Fibroblast of lung (primary cell): ENCODE data around the gene JAKMIP1. TPM values are rescaled to one million over a fixed set of nuclear protein-coding genes. Genes with fewer than 3 reads are reported as not detected.

ENCODE experiments used
- DNase-seq, 2 donors: peaks; one replicate each; pipeline versions ENCODE4 v3.0.0 to v3.0.0-alpha.2; 2010; ENCODE audit warnings: low read depth in 2 of 2
- H2AFZ ChIP-seq: 2 replicates; pipeline ENCODE4 v1.5.1; 2012; ENCODE audit warnings: low read length, control low read depth, inconsistent platforms
- H3K27ac ChIP-seq: 2 replicates; pipeline ENCODE4 v1.5.1; 2011; ENCODE audit warnings: low read length, control low read depth; ENCODE audit not compliant: insufficient read depth
- H3K27me3 ChIP-seq: 2 replicates; pipeline ENCODE4 v1.5.1; 2011; ENCODE audit warnings: mild to moderate bottlenecking, low read length; ENCODE audit not compliant: control insufficient read depth, insufficient read depth
- H3K36me3 ChIP-seq: 2 replicates; pipeline ENCODE4 v1.5.1; 2011; ENCODE audit warnings: low read length; ENCODE audit not compliant: control insufficient read depth, insufficient read depth
- H3K4me1 ChIP-seq: 2 replicates; pipeline ENCODE4 v1.5.1; 2011; ENCODE audit warnings: low read length; ENCODE audit not compliant: control insufficient read depth, insufficient read depth; ENCODE audit errors: extremely low read depth
- H3K4me2 ChIP-seq: 2 replicates; pipeline ENCODE4 v1.5.1; 2011; ENCODE audit warnings: low read length, control low read depth; ENCODE audit not compliant: insufficient read depth; ENCODE audit errors: extremely low read depth
- H3K4me3 ChIP-seq, 4 experiments: fragments of 200-600 bp in 1 of 4; sonication (generic) in 1 of 4; replicated peaks in 1 of 4; 2 replicates each; pipeline ENCODE4 v1.5.1; 2011 to 2016; ENCODE audit warnings: low read length in 4 of 4, low read depth in 3 of 4, mild to moderate bottlenecking in 3 of 4, control low read depth in 2 of 4, inconsistent platforms in 1 of 4, mixed read lengths in 1 of 4; ENCODE audit not compliant: insufficient read depth in 1 of 4; ENCODE audit errors: control extremely low read depth in 1 of 4
- H3K79me2 ChIP-seq: 2 replicates; pipeline ENCODE4 v1.5.1; 2012; ENCODE audit warnings: mild to moderate bottlenecking, low read length, inconsistent platforms; ENCODE audit not compliant: control insufficient read depth, insufficient read depth
- H3K9ac ChIP-seq: 2 replicates; pipeline ENCODE4 v1.5.1; 2011; ENCODE audit warnings: mild to moderate bottlenecking, low read length, control low read depth; ENCODE audit not compliant: insufficient read depth
- H3K9me3 ChIP-seq: 2 replicates; pipeline ENCODE4 v1.5.1; 2012; ENCODE audit warnings: low read depth, low read length; ENCODE audit not compliant: control insufficient read depth, insufficient read depth
- H4K20me1 ChIP-seq: 2 replicates; pipeline ENCODE4 v1.5.1; 2011; ENCODE audit warnings: low read length; ENCODE audit not compliant: control insufficient read depth, insufficient read depth; ENCODE audit errors: extremely low read depth
- CTCF ChIP-seq, 2 donors: IDR thresholded peaks in 1 of 2; conservative IDR thresholded peaks in 1 of 2; 1 replicate in 1 of 2; 2 replicates in 1 of 2; pipeline ENCODE4 v1.5.1; 2011 to 2012; ENCODE audit warnings: low read length in 2 of 2, control low read depth in 1 of 2, inconsistent platforms in 1 of 2, low read depth in 1 of 2, mild to moderate bottlenecking in 1 of 2
- EZH2 ChIP-seq: IDR thresholded peaks from 2 replicates; pipeline ENCODE4 v1.5.1; 2012; ENCODE audit warnings: low read length, control low read depth, mild to moderate bottlenecking; ENCODE audit errors: missing control alignments
- polyA plus RNA-seq, 2 donors: library from polyadenylated mRNA; depleted of rRNA in 1 of 2; stranded (reverse) in 1 of 2; unstranded in 1 of 2; fragments of >200 nt; gene quantifications; 2 replicates each; pipeline ENCODE4 v1.2.1, GENCODE V29; 2011 to 2012; ENCODE audit warnings: missing spikeins in 1 of 2
- total RNA-seq: library from RNA; depleted of rRNA; stranded (reverse); fragments of >200 nt; gene quantifications from 2 replicates; pipeline ENCODE4 v1.2.1, GENCODE V29; 2014

Gene JAKMIP1
- total and polyA plus RNA-seq, 2 donors (not counting 1 experiment from before 2014, with no cell fraction given) = not detected

GRCh38 chr4:6012200-6012599 lies 188.1 kb downstream of the JAKMIP1 start:
- Histone ChIP-seq H3K4me2 (no peak overlapping the region), H3K4me1 (no peaks in the 10 kb centered on the region), H3K27me3 (no peaks in the 10 kb centered on the region), H3K36me3 (no peaks in the 10 kb centered on the region), H3K9me3 (no peaks in the 10 kb centered on the region), H2AFZ (no peak overlapping the region), H4K20me1 (no peaks in the 10 kb centered on the region), H3K27ac (no peak overlapping the region), H3K79me2 (no peaks in the 10 kb centered on the region), H3K4me3 (no peak overlapping the region), H3K9ac (no peak overlapping the region)
- no peak for TF ChIP-seq CTCF (conservative IDR thresholded peaks at IDR 0.05 in 1 of 2, IDR thresholded peaks at IDR 0.05 in 1 of 2; ENCODE audit: low read depth in 1 of 2, low read length in 2 of 2)
- no peak for TF ChIP-seq EZH2
- no peak for DNase-seq

GRCh38 chr4:6011686-6012085 lies 188.7 kb downstream of the JAKMIP1 start:
- Histone ChIP-seq H3K9me3 (no peaks in the 10 kb centered on the region), H3K79me2 (no peaks in the 10 kb centered on the region), H3K4me2 (no peak overlapping the region), H3K36me3 (no peaks in the 10 kb centered on the region), H3K27me3 (no peaks in the 10 kb centered on the region), H2AFZ (no peak overlapping the region), H3K27ac (no peak overlapping the region), H3K4me3 (no peak overlapping the region), H3K4me1 (no peaks in the 10 kb centered on the region), H4K20me1 (no peaks in the 10 kb centered on the region), H3K9ac (no peak overlapping the region)
- TF ChIP-seq EZH2 (no peak), CTCF (conservative IDR thresholded peaks at IDR 0.05 in 1 of 2, IDR thresholded peaks at IDR 0.05 in 1 of 2; ENCODE audit: low read depth in 1 of 2, low read length in 2 of 2) (no peak)
- DNase-seq = no peak

GRCh38 chr4:6011271-6011671 lies 189.1 kb downstream of the JAKMIP1 start:
- no peak overlapping the region for H3K4me3 ChIP-seq
- no peaks in the 10 kb centered on the region for H3K79me2 ChIP-seq
- H3K4me2 ChIP-seq = no peak overlapping the region
- no peak overlapping the region for H2AFZ ChIP-seq
- no peak for DNase-seq
- H3K27ac ChIP-seq = no peak overlapping the region
- H3K9ac ChIP-seq = no peak overlapping the region
- H3K27me3 ChIP-seq = no peaks in the 10 kb centered on the region
- H3K4me1 ChIP-seq = no peaks in the 10 kb centered on the region
- H3K9me3 ChIP-seq = no peaks in the 10 kb centered on the region
- TF ChIP-seq EZH2 (no peak), CTCF (conservative IDR thresholded peaks at IDR 0.05 in 1 of 2, IDR thresholded peaks at IDR 0.05 in 1 of 2; ENCODE audit: low read depth in 1 of 2, low read length in 2 of 2) (no peak)
- no peaks in the 10 kb centered on the region for H4K20me1 ChIP-seq
- no peaks in the 10 kb centered on the region for H3K36me3 ChIP-seq
